MG63 (cell line): ENCODE data around the gene RAE1. TPM values are rescaled to one million over a fixed set of nuclear protein-coding genes. Genes with fewer than 3 reads are reported as not detected.

Experiments
- DNase-seq: peaks from one replicate; pipeline ENCODE4 v3.0.0-alpha.2; 2020
- H3K27me3 ChIP-seq: fragments of 250-450 bp; sonication (Bioruptor Pico); 2 replicates; pipeline ENCODE4 v1.5.1; 2020; ENCODE audit warnings: mild to moderate bottlenecking, moderate library complexity
- H3K36me3 ChIP-seq: fragments of 250-450 bp; sonication (Bioruptor Pico); 2 replicates; pipeline ENCODE4 v1.5.1; 2020; ENCODE audit warnings: mild to moderate bottlenecking, moderate library complexity
- H3K4me3 ChIP-seq: fragments of 250-450 bp; sonication (Bioruptor Pico); 2 replicates; pipeline ENCODE4 v1.5.1; 2020; ENCODE audit warnings: mild to moderate bottlenecking, moderate library complexity
- H3K9me3 ChIP-seq: fragments of 250-450 bp; sonication (Bioruptor Pico); 2 replicates; pipeline ENCODE4 v1.5.1; 2020; ENCODE audit warnings: mild to moderate bottlenecking, moderate library complexity
- total RNA-seq: library from RNA; depleted of rRNA; stranded (reverse); fragments of >200 nt; shearing (Covaris generic); gene quantifications from 2 replicates; pipeline ENCODE4 v1.2.3, GENCODE V29; 2014; ENCODE audit warnings: low replicate concordance

RAE1 gene
- total RNA-seq, 1 experiment from 2014 or later, result 85.5 TPM

- no peaks in the 10 kb centered on the region; the same call in 1 of the 2 replicates for H3K27me3 ChIP-seq
- no peak for DNase-seq
- H3K9me3 ChIP-seq, result no peaks in the 10 kb centered on the region
- peaks cover 78% of the 10 kb centered on the region for H3K36me3 ChIP-seq
- H3K4me3 ChIP-seq, result no peak overlapping the region
Observed at GRCh38 chr20:57377350-57377749, 26.3 kb downstream of the RAE1 start.

DNA sequence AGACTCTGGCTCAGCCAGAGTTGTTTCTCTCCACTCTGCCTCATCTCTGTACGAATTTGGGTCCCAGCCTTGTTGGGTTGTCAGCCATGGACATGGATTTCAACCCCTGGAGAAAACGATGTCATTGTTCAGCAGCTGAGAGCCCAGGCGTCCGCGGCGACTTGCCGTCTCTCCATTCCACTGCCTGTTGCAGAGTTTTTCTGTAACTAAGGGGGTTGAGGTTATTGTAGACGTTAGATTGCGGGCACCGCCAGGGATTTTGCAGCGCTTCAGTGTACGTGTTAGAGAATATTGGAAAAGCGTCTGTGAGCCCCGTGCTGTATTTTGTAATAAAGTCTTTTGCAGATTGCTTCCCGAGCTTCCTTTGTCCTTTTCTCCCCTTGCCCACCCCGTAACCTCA, 27.1 kb downstream of the RAE1 start:
- Histone ChIP-seq H3K4me3 (no peak overlapping the region), H3K36me3 (peaks cover 75% of the 10 kb centered on the region), H3K27me3 (no peaks in the 10 kb centered on the region; the same call in 1 of the 2 replicates), H3K9me3 (no peaks in the 10 kb centered on the region)
- DNase-seq, result no peak

- peaks cover 68% of the 10 kb centered on the region for H3K36me3 ChIP-seq
Observed at GRCh38 chr20:57378646-57379262, 27.7 kb downstream of the RAE1 start.

GRCh38 chr20:57379263-57379647, 28.2 kb downstream of the RAE1 start:
- DNase-seq, result no peak
- Histone ChIP-seq H3K4me3 (no peak overlapping the region), H3K36me3 (peaks cover 65% of the 10 kb centered on the region), H3K9me3 (no peaks in the 10 kb centered on the region), H3K27me3 (no peaks in the 10 kb centered on the region; the same call in 1 of the 2 replicates)

More at GRCh38 chr20:57378646-57379262, 27.7 kb downstream of the RAE1 start:
- no peak overlapping the region for H3K4me3 ChIP-seq
- H3K9me3 ChIP-seq, result no peaks in the 10 kb centered on the region
- H3K27me3 ChIP-seq, result no peaks in the 10 kb centered on the region; the same call in 1 of the 2 replicates
- DNase-seq, result no peak

DNA sequence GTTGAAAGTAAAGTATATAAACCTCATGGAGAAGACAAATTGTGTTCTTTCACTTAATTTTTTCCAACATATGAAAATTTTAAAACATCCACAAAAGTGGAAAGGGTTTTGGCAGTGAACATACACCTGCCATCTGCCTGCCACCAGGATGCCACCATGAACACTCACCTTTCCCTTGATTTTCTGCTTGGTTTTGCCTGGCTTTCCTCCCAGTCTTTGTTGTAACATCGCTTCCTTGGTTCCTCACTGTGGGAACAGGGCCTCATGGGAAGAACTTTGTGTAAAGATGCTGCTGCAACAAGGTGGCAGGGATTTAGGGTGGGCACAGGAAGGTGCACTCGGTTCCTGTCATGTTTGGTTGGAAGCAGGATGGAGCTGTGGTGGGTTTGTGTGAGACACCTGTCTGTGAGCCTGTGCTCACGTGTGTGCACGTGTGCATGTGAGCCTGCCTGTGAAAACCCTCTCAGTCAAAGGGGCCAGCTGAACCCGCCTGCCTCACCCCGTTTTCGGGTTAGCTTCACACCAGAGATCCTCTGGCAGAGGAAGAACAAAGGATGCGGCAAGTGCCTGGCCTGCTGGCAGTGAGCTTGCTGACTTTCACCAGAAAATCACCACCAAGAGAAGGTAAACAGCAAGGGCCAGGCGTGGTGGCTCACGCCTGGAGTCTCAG, 29.2 kb downstream of the RAE1 start:
- Histone ChIP-seq H3K36me3 (peaks cover 63% of the 10 kb centered on the region), H3K4me3 (no peak overlapping the region), H3K9me3 (no peaks in the 10 kb centered on the region), H3K27me3 (no peaks in the 10 kb centered on the region; the same call in 1 of the 2 replicates)
- DNase-seq, result no peak

- Histone ChIP-seq H3K36me3 (peaks cover 50% of the 10 kb centered on the region), H3K9me3 (no peaks in the 10 kb centered on the region), H3K4me3 (no peak overlapping the region), H3K27me3 (no peaks in the 10 kb centered on the region; the same call in 1 of the 2 replicates)
- peak; percentile 64 for DNase-seq
Observed at GRCh38 chr20:57381596-57382503, 30.8 kb downstream of the RAE1 start.

DNA sequence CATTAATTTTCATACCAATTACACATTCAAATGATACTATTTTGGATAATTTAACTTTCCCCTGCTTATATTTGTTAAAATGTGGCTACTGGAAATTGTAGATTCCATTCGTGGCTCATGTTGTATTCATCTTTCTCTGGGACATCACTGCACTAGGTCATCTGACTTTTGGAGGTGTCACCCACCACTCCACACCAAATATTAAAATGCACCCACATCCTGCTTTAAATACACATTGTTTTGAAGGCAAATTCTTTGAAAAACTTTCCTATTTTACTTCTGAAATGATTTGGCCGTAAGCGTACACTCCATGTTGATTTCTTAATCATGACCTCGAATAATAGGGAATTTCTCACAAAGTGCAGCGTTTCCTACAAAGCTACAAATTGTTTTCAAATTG, 31.5 kb downstream of the RAE1 start:
- Histone ChIP-seq H3K4me3 (no peak overlapping the region), H3K9me3 (no peaks in the 10 kb centered on the region), H3K36me3 (peaks cover 43% of the 10 kb centered on the region), H3K27me3 (no peaks in the 10 kb centered on the region; the same call in 1 of the 2 replicates)
- DNase-seq, result no peak

GRCh38 chr20:57383447-57384347, 32.6 kb downstream of the RAE1 start:
- no peak for DNase-seq
- H3K27me3 ChIP-seq, result no peaks in the 10 kb centered on the region; the same call in 1 of the 2 replicates
- no peak overlapping the region for H3K4me3 ChIP-seq
- H3K9me3 ChIP-seq, result no peaks in the 10 kb centered on the region
- H3K36me3 ChIP-seq, result peaks cover 31% of the 10 kb centered on the region

- H3K4me3 ChIP-seq, result no peak overlapping the region
- H3K27me3 ChIP-seq, result no peaks in the 10 kb centered on the region
- no peak for DNase-seq
- peaks cover 30% of the 10 kb centered on the region for H3K36me3 ChIP-seq
- no peaks in the 10 kb centered on the region for H3K9me3 ChIP-seq
Observed at GRCh38 chr20:57384486-57384885, 33.4 kb downstream of the RAE1 start.

DNA sequence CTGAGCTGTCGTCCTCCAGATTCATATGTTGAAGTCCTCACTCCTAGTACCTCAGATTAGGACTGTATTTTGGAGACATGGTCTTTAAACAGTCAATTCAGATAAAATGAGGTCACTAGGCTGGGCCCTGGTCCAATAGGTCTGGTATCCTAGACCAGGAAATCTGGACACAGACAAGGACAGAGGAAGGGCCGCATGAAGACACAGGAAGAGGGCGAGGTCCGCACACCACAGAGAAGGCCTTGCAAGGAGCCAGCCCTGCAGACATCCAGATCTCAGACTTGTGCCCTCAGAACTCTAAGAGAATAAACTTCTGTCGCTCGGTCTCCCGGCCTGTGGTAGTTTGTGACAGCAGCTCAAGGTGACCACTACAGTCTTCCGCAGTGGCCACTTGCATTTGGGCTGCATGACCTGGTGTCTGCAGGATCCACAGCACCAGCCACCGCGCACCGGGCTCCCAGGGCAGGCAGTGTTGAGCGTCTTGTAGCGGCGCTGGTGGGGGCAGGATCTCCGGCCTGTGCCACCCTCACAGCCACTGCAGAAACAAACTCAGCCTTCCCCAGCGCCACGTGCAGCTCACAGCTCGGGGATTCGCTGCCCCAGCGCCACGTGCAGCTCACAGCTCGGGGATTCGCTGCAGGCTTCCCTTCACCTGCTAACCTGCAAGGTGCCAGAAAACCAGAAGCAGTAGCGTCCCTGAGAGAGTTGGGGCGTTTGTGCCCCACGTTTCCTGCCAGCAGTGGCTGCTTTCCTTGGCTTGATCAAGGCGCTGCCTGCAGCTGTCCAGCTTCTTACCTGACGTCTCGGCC, 34.1 kb downstream of the RAE1 start:
- Histone ChIP-seq H3K36me3 (peaks cover 26% of the 10 kb centered on the region), H3K4me3 (no peak overlapping the region), H3K9me3 (no peaks in the 10 kb centered on the region), H3K27me3 (no peaks in the 10 kb centered on the region)
- DNase-seq, result no peak

GRCh38 chr20:57385940-57386339, 34.9 kb downstream of the RAE1 start:
- no peaks in the 10 kb centered on the region for H3K27me3 ChIP-seq
- H3K9me3 ChIP-seq, result no peaks in the 10 kb centered on the region
- H3K4me3 ChIP-seq, result no peak overlapping the region
- H3K36me3 ChIP-seq, result peaks cover 23% of the 10 kb centered on the region
- no peak for DNase-seq

- Histone ChIP-seq H3K36me3 (peaks cover 15% of the 10 kb centered on the region), H3K9me3 (no peaks in the 10 kb centered on the region), H3K4me3 (no peak overlapping the region), H3K27me3 (no peaks in the 10 kb centered on the region)
- DNase-seq, result no peak
Observed at GRCh38 chr20:57386762-57387161, 35.7 kb downstream of the RAE1 start.

- Histone ChIP-seq H3K27me3 (no peaks in the 10 kb centered on the region), H3K4me3 (no peak overlapping the region), H3K9me3 (no peaks in the 10 kb centered on the region), H3K36me3 (peaks cover 11% of the 10 kb centered on the region)
- no peak for DNase-seq
Observed at GRCh38 chr20:57387463-57387862, 36.4 kb downstream of the RAE1 start.

DNA sequence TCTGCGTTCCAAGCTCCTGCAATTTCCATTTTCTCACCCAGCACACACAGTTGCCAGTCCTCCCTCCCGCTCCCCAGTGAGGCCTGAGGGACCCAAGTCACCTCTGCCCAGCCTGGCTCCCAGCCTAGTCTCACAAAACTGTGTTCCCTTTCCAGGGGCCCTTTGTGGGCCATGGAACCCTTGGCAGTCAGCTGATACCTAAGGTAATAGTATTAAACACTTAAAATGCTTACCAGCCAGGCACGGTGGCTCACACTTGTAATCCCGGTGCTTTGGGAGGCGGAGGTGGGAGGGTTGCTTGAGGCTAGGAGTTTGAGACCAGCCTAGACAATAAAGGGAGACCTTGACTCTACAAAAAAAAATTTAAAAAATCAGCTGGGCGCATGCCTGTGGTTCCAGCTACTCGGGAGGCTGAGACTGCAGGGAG, 36.9 kb downstream of the RAE1 start:
- H3K9me3 ChIP-seq, result no peaks in the 10 kb centered on the region
- H3K4me3 ChIP-seq, result no peak overlapping the region
- H3K27me3 ChIP-seq, result no peaks in the 10 kb centered on the region
- no peak for DNase-seq
- peaks cover 13% of the 10 kb centered on the region for H3K36me3 ChIP-seq

DNA sequence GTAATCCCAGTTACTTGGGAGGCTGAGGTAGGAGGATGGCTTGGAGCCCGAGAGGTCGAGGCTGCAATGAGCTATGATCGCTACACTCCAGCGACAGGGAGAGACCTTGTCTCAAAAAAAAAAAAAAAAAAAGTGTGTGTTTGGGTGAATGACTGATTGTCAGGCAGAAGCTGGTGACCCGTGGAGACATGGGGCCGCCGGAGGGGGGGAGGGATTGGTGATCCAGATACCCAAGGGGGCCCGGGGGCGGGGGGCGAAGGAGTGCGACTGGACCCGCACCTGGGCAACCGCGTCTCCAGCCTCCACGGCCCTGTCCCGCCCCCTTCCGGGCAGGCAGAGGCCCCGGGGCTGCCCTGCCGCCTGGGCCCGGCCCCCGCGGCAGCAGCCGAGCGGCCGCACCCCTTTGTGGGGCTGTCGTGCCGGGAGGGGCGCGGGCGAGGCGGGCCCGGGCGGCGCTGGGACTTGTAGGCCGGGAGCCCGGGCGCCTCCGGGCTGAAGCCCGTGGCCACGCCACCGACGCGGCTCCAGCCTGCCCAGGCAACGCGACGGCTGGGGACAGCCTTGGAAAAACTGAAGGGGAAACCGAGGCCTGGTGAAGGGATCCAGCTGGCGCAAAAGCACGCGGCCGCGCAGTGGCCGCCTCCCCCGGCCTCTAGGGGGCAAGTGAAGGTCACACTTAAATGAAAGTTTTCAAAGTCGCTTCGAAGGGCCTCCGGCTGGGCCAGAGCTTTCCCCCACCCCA, 38.1 kb downstream of the RAE1 start:
- Histone ChIP-seq H3K9me3 (no peaks in the 10 kb centered on the region), H3K36me3 (peaks cover 23% of the 10 kb centered on the region), H3K27me3 (no peaks in the 10 kb centered on the region), H3K4me3 (no peak overlapping the region)
- DNase-seq, result peak; percentile 67
